Stimulated activated CD4-positive, alpha-beta T cell treated with anti-CD3 and anti-CD28 coated beads, Interleukin-15, amount 100 ng/mL, for 24 hours (primary cell): ENCODE measurements around the gene TMEM147.

ENCODE experiments used
- DNase-seq: peaks from one replicate; pipeline ENCODE4 v3.0.0-alpha.2; 2020

TMEM147 gene

DNA sequence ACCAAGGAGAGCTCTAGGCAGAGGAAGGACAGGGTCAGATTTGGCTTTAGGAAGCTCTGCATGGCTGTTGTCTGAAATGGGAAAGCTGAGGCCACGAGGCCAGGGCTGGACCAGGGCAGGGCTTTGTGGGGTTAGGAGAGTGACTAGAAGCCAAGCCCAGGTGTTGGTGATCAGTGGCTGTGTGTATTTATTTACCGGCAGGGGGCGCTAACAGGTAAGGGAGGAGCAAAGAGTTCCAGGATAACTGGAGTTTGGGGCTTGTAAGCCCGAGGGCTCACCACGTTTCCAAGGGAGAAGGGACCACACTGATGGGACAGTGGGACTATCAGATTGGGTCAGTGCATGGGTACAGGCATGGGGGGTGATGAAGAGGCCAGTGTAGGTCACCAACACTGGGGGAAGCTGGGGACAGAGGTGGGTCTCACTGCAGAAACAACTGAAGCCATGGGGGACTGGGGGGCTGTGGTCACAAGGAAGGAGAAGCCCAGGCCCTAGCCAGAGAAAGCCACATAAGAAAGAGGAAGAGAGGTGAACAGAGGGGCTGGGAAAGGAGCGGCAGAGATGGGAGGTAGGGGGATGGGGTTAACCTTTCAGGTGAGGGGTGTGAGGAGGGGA lies 3.9 kb downstream of the TMEM147 start:
- peak; percentile 62 for DNase-seq

DNA sequence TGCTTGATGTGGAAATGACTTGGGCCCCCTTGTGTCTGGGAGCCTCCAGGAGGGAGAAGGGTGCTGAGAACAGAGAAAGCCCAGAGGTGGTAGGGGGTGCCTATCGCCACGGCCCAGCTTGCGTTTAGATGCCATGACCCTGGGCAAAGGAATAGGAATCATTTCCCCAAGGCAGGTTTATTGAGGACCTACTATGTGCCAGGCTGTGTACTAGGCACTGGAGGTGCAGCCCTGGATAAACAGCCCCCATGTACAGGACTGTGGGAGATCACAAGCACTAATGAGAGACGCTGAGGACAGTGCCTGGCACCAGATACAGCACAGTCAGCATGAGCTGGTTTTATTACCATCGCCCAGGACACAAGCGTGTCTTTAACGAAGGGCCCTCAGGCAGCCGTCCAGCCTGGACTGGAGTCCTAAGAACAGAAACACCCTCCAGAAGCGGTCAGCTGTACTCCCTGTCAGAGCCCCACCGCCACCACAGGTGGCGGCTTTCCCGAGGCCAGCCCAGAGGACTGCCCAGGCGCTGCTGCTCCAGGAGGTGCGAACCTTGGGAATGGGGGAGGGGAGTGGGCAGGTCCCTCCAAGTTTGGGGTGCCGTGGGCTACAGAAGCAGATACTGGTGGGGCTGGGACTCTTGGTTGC lies 4.6 kb downstream of the TMEM147 start:
- DNase-seq, result no peak

- DNase-seq, result no peak
These were observed 5.8 kb downstream of the TMEM147 start for GRCh38 chr19:35551091-35551810.

GRCh38 chr19:35552534-35553384 lies 7.3 kb downstream of the TMEM147 start:
- no peak for DNase-seq

DNA sequence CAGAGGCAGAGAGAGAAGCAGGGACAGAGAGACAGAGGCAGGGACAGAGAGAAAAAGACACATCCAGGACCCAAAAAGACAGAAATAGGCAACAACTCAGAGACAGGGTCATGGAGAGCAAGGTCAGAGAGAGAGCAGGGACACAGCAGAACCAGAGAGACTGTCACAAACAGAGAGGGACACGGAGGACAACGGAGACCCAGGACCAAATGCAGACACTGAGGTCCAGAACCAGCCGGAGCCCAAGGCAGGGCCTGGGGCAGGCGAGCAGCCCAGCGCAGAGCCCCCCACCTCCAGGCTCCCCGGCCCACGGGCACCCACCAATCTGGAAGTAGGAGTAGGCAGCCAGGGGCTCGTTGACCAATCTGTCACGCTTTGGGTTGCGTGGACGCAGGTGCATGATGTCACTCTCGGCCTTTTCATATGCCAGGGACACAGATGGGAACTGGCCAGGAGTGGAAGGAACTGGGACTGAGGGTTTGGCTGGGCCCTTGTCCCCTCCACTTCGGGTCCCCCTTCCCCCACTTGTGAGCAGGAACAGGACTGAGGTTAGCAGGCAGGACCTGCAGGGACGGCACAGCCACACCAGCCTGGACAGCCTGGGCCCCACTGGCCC lies 8.1 kb downstream of the TMEM147 start:
- DNase-seq, result no peak

GRCh38 chr19:35554076-35554475 lies 8.7 kb downstream of the TMEM147 start:
- no peak for DNase-seq

DNA sequence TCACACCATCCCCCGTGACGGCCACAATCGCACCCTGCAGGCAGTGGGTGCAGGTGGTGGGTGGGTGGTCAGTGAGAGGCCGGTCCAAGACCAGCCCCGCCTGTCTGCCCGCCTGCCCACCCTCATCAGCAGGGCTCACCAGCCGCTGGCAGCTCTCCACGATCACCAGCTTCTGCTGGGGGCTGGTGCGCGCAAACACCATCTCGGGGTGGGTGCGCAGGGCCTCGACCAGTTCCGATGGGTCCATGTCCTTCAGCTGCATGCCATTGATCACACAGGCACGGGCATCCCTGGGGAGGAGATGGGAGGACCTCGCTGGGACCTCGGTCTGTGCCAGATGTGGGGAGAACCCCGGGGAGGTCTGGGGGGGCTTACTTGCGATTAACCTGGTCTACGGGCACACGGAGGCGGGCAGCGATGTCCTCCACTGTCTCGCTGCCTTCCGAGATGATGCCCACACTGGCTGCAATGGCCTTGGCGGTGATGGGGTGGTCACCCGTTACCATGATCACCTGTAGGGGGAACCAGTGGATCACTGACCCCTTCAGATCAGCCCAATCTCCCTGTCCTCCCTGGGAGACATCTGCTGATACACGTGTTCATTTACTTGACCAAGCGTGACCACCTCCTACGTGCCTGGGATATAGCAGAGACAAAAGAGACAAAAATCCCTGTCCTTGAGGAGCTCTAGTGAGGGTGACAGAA lies 10.0 kb downstream of the TMEM147 start:
- no peak for DNase-seq

- no peak for DNase-seq
These were observed 10.7 kb downstream of the TMEM147 start for GRCh38 chr19:35556025-35556590.

DNA sequence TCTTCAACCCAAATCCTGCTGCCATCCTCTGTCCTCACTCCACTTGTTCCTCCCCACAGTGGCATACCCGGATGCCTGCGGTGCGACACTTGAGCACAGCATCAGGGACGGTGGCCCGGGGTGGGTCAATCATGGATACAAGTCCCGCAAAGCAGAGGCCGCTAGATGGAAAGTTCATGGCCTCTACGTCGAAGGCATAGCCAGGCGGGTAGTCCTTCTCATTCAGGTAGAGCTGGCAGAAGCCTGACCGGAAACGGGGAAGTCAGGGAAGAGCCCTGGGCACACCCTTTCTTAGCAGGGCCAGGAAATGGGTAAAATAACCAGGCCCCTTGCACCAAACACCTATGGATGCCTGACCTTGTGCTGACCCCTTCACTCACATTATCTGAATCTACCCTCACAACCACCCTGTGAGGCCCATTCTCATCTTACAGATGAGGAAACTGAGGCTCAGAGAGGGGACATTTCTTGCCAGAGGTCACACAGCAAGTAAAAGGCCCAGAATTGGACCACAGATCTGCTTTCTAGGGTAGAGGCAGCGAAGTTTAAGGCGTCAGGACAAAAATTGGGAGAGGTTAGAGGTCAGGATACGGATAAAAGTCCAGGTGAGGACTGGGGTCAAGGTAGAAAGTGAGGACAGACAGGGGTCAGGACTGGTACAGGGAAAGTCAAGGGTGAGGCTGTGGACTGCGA lies 11.6 kb downstream of the TMEM147 start:
- DNase-seq, result no peak

DNA sequence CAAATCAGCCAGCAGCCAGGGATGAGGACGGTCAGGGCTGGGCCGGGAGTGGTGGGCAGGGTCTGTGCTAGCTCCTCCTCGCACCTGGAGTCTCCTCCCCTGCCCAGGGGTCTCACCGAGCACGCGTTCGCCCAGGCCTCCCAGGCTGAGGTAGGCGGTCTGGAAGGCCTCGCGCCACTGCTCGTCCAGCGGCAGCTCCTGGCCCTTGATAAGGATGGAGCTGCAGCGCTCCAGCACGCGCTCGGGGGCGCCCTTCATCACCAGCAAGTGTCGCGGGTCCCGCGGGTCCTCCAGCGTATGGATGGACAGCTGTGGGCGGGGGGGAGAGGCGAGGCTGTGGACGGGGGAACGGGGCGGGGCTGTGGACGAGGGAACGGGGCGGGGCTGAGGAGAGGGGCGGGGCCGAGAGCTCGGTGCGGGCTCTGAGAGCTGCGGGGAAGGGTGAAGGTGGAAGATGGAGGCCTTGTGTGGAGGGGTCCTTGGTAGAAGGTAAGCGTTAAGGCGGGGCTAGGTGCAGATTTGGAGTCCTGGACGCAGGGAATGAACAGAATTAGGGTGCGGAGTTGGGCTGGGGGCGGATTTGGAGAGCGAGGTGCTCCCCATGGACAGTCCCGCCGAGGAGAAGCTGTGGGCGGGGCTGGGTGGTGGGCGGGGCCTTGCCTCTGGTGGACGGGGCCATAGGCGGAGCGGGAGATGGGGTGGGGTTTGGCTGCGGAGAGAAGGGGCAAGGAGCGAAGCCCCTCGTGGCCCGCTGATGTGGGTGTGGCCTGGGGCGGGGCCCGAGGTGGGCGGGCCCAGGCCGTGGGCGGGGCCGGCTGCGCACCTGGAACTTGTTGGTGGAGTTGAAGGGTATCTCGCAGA lies 12.3 kb downstream of the TMEM147 start:
- DNase-seq, result peak; percentile 77

- no peak for DNase-seq
These were observed 13.2 kb downstream of the TMEM147 start for GRCh38 chr19:35558400-35559280.

- no peak for DNase-seq
These were observed 13.8 kb downstream of the TMEM147 start for GRCh38 chr19:35559281-35559659.

DNA sequence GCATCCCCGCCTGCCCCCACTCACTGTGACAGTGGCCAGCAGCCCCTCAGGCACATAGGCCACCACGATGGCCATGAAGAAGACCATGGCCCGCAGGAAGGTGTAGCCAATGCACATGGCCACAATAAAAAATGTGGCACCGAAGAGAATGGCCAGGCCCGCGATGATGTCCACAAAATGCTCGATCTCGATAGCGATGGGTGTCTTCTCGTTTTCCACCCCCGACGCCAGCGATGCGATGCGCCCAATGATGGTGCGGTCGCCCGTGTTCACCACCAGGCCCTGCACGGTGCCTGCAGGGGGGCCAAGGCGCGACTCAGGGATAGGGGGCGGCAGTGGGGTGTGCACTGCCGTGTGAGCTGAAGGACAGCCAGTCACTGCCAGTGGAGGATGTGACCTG lies 14.4 kb downstream of the TMEM147 start:
- DNase-seq, result no peak

- DNase-seq, result no peak
These were observed 14.8 kb downstream of the TMEM147 start for GRCh38 chr19:35560271-35560670.

DNA sequence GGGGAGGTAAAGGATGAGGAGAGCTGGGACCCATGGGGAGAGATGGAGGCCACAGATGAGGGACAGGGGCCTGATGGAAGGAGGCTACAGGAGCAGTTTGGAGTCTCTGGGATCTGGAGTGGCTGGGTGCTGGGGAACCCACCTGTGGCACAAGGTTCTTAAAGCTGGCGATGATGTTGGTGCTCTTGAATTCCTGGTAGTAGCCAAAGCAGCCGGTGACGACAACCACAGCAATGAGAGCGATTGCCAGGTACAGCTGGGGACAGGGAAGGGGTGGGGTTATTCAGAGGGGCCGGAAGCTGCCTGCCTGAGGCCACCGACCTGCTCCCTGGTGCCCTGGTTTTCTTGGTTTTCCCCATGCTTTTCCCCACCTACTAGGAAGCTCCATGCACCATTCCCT lies 15.3 kb downstream of the TMEM147 start:
- no peak for DNase-seq

- no peak for DNase-seq
These were observed 16.0 kb downstream of the TMEM147 start for GRCh38 chr19:35561436-35561835.

GRCh38 chr19:35562336-35562735 lies 16.9 kb downstream of the TMEM147 start:
- DNase-seq, result no peak

GRCh38 chr19:35562776-35563175 lies 17.4 kb downstream of the TMEM147 start:
- DNase-seq, result no peak

- no peak for DNase-seq
These were observed 17.9 kb downstream of the TMEM147 start, which contains the start of gene ATP4A for GRCh38 chr19:35563207-35563829. Gene ATP4A, minus strand, starts transcription at chr19:35563658. Its CDS starts 29 bp downstream, at chr19:35563629.
